HCT116 (cell line): ENCODE measurements around the gene ST3GAL5. TPM values are rescaled to one million over a fixed set of nuclear protein-coding genes. Genes with fewer than 3 reads are reported as not detected.
A peak's percentile ranks its signal among the peaks of the same experiment; 100 is the strongest.

Source experiments
- ATAC-seq: fragments of 200-7000 bp; cut with Tn5 transposase; 2 replicates; pipeline ENCODE4 v1.9.1; 2020; ENCODE audit warnings: mild to moderate bottlenecking, moderate library complexity
- BruUV-seq: library from RNA; stranded (reverse); fragments of 400-500 nt; replicated peaks from 2 replicates; lab custom pipeline; 2021; lab: Mats Ljungman, UMichigan
- CTCF ChIA-PET: fragments of 300-600 bp; sonication (Branson Sonifier 250); formaldehyde crosslinking; loops from one replicate; lab custom pipeline; 2021; ENCODE audit warnings: antibody characterized with exemption; lab: Charles Lee
- POLR2A ChIA-PET: fragments of 300-600, 350-600 bp; sonication (Branson Sonifier 250); formaldehyde crosslinking; loops from one replicate; lab custom pipeline; 2021; ENCODE audit warnings: antibody characterized with exemption; lab: Charles Lee
- RAD21 ChIA-PET, 2 experiments: fragments of 300-600 bp; sonication (Branson Sonifier 250); formaldehyde crosslinking; loops; one replicate each; lab custom pipeline; 2023; ENCODE audit warnings: low total read pairs in 2 of 2; ENCODE audit not compliant: uncharacterized antibody in 2 of 2, unreplicated experiment in 2 of 2, low non-redundant PET in 1 of 2; lab: Charles Lee
- DNase-seq: peaks from one replicate; pipeline ENCODE4 v3.0.0-alpha.2; 2010; ENCODE audit warnings: low read depth, low spot score
- H2AFZ ChIP-seq: fragments of 200-600 bp; shearing (Covaris generic), sonication (generic); 2 replicates; pipeline ENCODE4 v1.6.1; 2017; ENCODE audit warnings: low read depth, mixed run types, mixed read lengths, antibody characterized with exemption, low read length; ENCODE audit not compliant: poor library complexity, severe bottlenecking
- H3K27ac ChIP-seq: 2 replicates; pipeline ENCODE4 v1.5.1; 2012; ENCODE audit warnings: low read depth, low read length
- H3K27me3 ChIP-seq: fragments of 200-600 bp; sonication (generic); 2 replicates; pipeline ENCODE4 v1.6.1; 2016; ENCODE audit warnings: mixed run types, low read length, mixed read lengths; ENCODE audit not compliant: insufficient read depth
- H3K36me3 ChIP-seq, 2 experiments: fragments of 200-500 bp in 1 of 2; fragments of 200-600 bp in 1 of 2; sonication (Bioruptor generic) in 1 of 2; sonication (generic) in 1 of 2; 2 replicates each; pipeline versions ENCODE4 v1.5.1 to v1.6.1; 2014 to 2016; ENCODE audit warnings: low read length in 2 of 2, inconsistent platforms in 1 of 2, mixed read lengths in 1 of 2, mixed run types in 1 of 2; ENCODE audit not compliant: insufficient read depth in 2 of 2, control insufficient read depth in 1 of 2
- H3K4me1 ChIP-seq, 2 experiments: fragments of 200-600 bp in 1 of 2; sonication (generic) in 1 of 2; 2 replicates each; pipeline versions ENCODE4 v1.5.1 to v1.6.1; 2012 to 2017; ENCODE audit warnings: low read length in 2 of 2, inconsistent platforms in 1 of 2, mild to moderate bottlenecking in 1 of 2, mixed read lengths in 1 of 2, mixed run types in 1 of 2, moderate library complexity in 1 of 2; ENCODE audit not compliant: insufficient read depth in 2 of 2, control insufficient read depth in 1 of 2
- H3K4me2 ChIP-seq: fragments of 200-600 bp; sonication (generic); 2 replicates; pipeline ENCODE4 v1.6.1; 2017; ENCODE audit warnings: mixed run types, low read length, mixed read lengths
- H3K4me3 ChIP-seq, 2 experiments: fragments of 200-600 bp in 1 of 2; sonication (generic) in 1 of 2; replicated peaks in 1 of 2; 2 replicates each; pipeline ENCODE4 v1.5.1; 2011 to 2016; ENCODE audit warnings: low read length in 2 of 2, control low read depth in 1 of 2, low read depth in 1 of 2, mild to moderate bottlenecking in 1 of 2, mixed read lengths in 1 of 2, mixed run types in 1 of 2
- H3K79me2 ChIP-seq: fragments of 200-600 bp; sonication (generic); 2 replicates; pipeline ENCODE4 v1.6.1; 2017; ENCODE audit warnings: mild to moderate bottlenecking, mixed run types, low read length, moderate library complexity, mixed read lengths; ENCODE audit not compliant: insufficient read depth
- H3K9ac ChIP-seq: fragments of 200-600 bp; sonication (generic); 2 replicates; pipeline ENCODE4 v1.6.1; 2016; ENCODE audit warnings: low read length, mixed read lengths
- H3K9me2 ChIP-seq: fragments of 200-600 bp; sonication (generic), shearing (Covaris generic); 2 replicates; pipeline ENCODE4 v1.6.1; 2017; ENCODE audit warnings: mixed run types, mild to moderate bottlenecking, moderate library complexity; ENCODE audit not compliant: insufficient read depth
- H3K9me3 ChIP-seq, 2 experiments: fragments of 200-500 bp in 1 of 2; fragments of 200-600 bp in 1 of 2; sonication (Bioruptor generic) in 1 of 2; sonication (generic) in 1 of 2; 2 replicates each; pipeline ENCODE4 v1.6.1; 2014 to 2017; ENCODE audit warnings: low read length in 2 of 2, mixed read lengths in 2 of 2, inconsistent platforms in 1 of 2, low read depth in 1 of 2, mild to moderate bottlenecking in 1 of 2, mixed run types in 1 of 2, moderate library complexity in 1 of 2; ENCODE audit not compliant: control insufficient read depth in 1 of 2, insufficient read depth in 1 of 2
- H4K20me1 ChIP-seq: fragments of 200-600 bp; sonication (generic), shearing (Covaris generic); 2 replicates; pipeline ENCODE4 v1.6.1; 2017; ENCODE audit warnings: mixed run types, mild to moderate bottlenecking, moderate library complexity; ENCODE audit not compliant: insufficient read depth
- CBX3 ChIP-seq: IDR thresholded peaks from 2 replicates; pipeline ENCODE4 v1.6.1; 2012; ENCODE audit warnings: low read depth
- CTCF ChIP-seq, 3 experiments: fragments of 200-600 bp in 1 of 3; sonication (generic) in 1 of 3; IDR thresholded peaks in 2 of 3; conservative IDR thresholded peaks in 1 of 3; 2 replicates each; pipeline ENCODE4 v1.5.1; 2012 to 2017; ENCODE audit warnings: low read depth in 2 of 3, low read length in 2 of 3, antibody characterized with exemption in 1 of 3, borderline replicate concordance in 1 of 3, control low read depth in 1 of 3, mild to moderate bottlenecking in 1 of 3, mixed read lengths in 1 of 3, mixed run types in 1 of 3, moderate library complexity in 1 of 3; ENCODE audit not compliant: insufficient read depth in 1 of 3
- EGR1 ChIP-seq: IDR thresholded peaks from 2 replicates; pipeline ENCODE4 v1.6.1; 2012; ENCODE audit warnings: low read depth
- JUND ChIP-seq: IDR thresholded peaks from 2 replicates; pipeline ENCODE4 v1.6.1; 2012
- POLR2A ChIP-seq: IDR thresholded peaks from 2 replicates; pipeline ENCODE4 v1.7.0; 2011; ENCODE audit warnings: borderline replicate concordance; ENCODE audit not compliant: insufficient read depth, insufficient read length; ENCODE audit errors: extremely low read depth
- REST ChIP-seq: IDR thresholded peaks from 2 replicates; pipeline ENCODE4 v1.6.1; 2012; ENCODE audit warnings: low read depth
- TCF7L2 ChIP-seq: IDR thresholded peaks from 2 replicates; pipeline ENCODE4 v1.7.0; 2011; ENCODE audit warnings: borderline replicate concordance, inconsistent platforms; ENCODE audit not compliant: insufficient read depth, insufficient read length; ENCODE audit errors: extremely low read depth
- ZBTB33 ChIP-seq: IDR thresholded peaks from 2 replicates; pipeline ENCODE4 v1.6.1; 2011; ENCODE audit warnings: mild to moderate bottlenecking, low read length, moderate library complexity; ENCODE audit not compliant: insufficient replicate concordance; ENCODE audit errors: extremely low read depth
- ZNF274 ChIP-seq: fragments of 200-500 bp; sonication (Bioruptor generic); IDR thresholded peaks from 2 replicates; pipeline ENCODE4 v1.6.1; 2014; ENCODE audit warnings: mild to moderate bottlenecking, low read depth, low read length, inconsistent platforms
- intact Hi-C: fragments of 100-400 bp; cut with micrococcal nuclease; formaldehyde crosslinking; loops from 2 replicates; pipeline ENCODE4 v1.10.0; 2022
- total RNA-seq: library from RNA; stranded (reverse); gene quantifications from one replicate; pipeline ENCODE4 v1.2.1, GENCODE V29; 2021; ENCODE audit not compliant: unreplicated experiment

The ST3GAL5 gene
- total RNA-seq, 1 experiment from 2014 or later: 14.8 TPM

- TF ChIP-seq REST: no peak
- no peak for TF ChIP-seq JUND
Measured at GRCh38 chr2:85935170-85935745, 46.5 kb upstream of the ST3GAL5 start (continued).

GRCh38 chr2:85933753-85934594 lies 45.2 kb upstream of the ST3GAL5 start:
- no peaks in the 10 kb centered on the region for H3K9me2 ChIP-seq
- H4K20me1 ChIP-seq: no peaks in the 10 kb centered on the region
- peak overlapping the region; percentile 59 for H3K4me2 ChIP-seq
- no peaks in the 10 kb centered on the region for H3K9me3 ChIP-seq
- no peaks in the 10 kb centered on the region for H3K27me3 ChIP-seq
- peak; percentile 15; the same call in 1 of the 2 replicates for ATAC-seq
- peak overlapping the region; percentile 21; the same call in 1 of the 2 replicates for H3K9ac ChIP-seq
- no peaks in the 10 kb centered on the region for H3K79me2 ChIP-seq
- ChIA-PET CTCF (no interaction called here), POLR2A (no interaction called here), RAD21 (no interaction called here)
- intact Hi-C loops: no loop called here
- 0 out of 4 replicates have a peak overlapping the region, but pooled peaks of 1 of the 2 experiments have one; percentile 14 for H3K4me3 ChIP-seq
- H3K36me3 ChIP-seq: no peaks in the 10 kb centered on the region
- peak overlapping the region; percentile 70; the same call in 1 of the 2 replicates for H3K27ac ChIP-seq
- no peak for DNase-seq
- peak overlapping the region; percentile 81 for H2AFZ ChIP-seq
- H3K4me1 ChIP-seq: peaks cover 40 to 46% of the 10 kb centered on the region in 2 experiments
- BruUV-seq: no TSS peak
- TF ChIP-seq CBX3 (no peak), CTCF (IDR thresholded peaks at IDR 0.05 in 2 of 3, conservative IDR thresholded peaks at IDR 0.05 in 1 of 3; ENCODE audit: borderline replicate concordance in 1 of 3, insufficient read depth in 1 of 3, low read depth in 2 of 3, low read length in 2 of 3) (no peak), TCF7L2 (no peak), ZNF274 (no peak), ZBTB33 (no peak), EGR1 (no peak), REST (no peak), POLR2A (no peak)
